IMR-90 (cell line): ENCODE measurements around the gene PAM16.

Experiments
- CTCF ChIP-seq: conservative IDR thresholded peaks from 2 replicates; pipeline ENCODE4 v1.5.1; 2012; ENCODE audit warnings: mild to moderate bottlenecking, low read depth, low read length, improper control_type of control experiment
- RCOR1 ChIP-seq: IDR thresholded peaks from 2 replicates; pipeline ENCODE4 v1.6.1; 2012; ENCODE audit warnings: mild to moderate bottlenecking, low read length, improper control_type of control experiment; ENCODE audit not compliant: insufficient replicate concordance

- TF ChIP-seq CTCF, result no peak
- TF ChIP-seq RCOR1, result no peak
Observed at GRCh38 chr16:4376126-4376892, 25.2 kb upstream of the PAM16 start.
